Duodenal mucosa (tissue), 2 donors: ENCODE results near the gene ASIC3.
A peak's percentile ranks its signal among the peaks of the same experiment; 100 is the strongest.
"Not testable (repeated sequence)": the region's sequence is repeated elsewhere in the genome, so short reads cannot be mapped to it uniquely, and the experiment has no call there.

ENCODE experiments used
- H3K27ac ChIP-seq: one replicate; pipeline ENCODE4 v1.7.0; 2013; ENCODE audit warnings: low read depth, low read length
- H3K27me3 ChIP-seq, 2 donors: one replicate each; pipeline ENCODE4 v1.7.0; 2013; ENCODE audit warnings: low read length in 2 of 2, control low read depth in 1 of 2; ENCODE audit not compliant: insufficient read depth in 2 of 2, control insufficient read depth in 1 of 2
- H3K36me3 ChIP-seq, 2 donors: one replicate each; pipeline ENCODE4 v1.7.0; 2013; ENCODE audit warnings: low read length in 2 of 2, control low read depth in 1 of 2; ENCODE audit not compliant: insufficient read depth in 2 of 2, control insufficient read depth in 1 of 2
- H3K4me1 ChIP-seq, 2 donors: one replicate each; pipeline ENCODE4 v1.7.0; 2013; ENCODE audit warnings: low read length in 2 of 2, control low read depth in 1 of 2; ENCODE audit not compliant: insufficient read depth in 2 of 2, control insufficient read depth in 1 of 2
- H3K4me3 ChIP-seq, 2 donors: one replicate each; pipeline ENCODE4 v1.7.0; 2013; ENCODE audit warnings: low read length in 2 of 2, low read depth in 1 of 2
- H3K9ac ChIP-seq, 2 donors: one replicate each; pipeline ENCODE4 v1.7.0; 2013; ENCODE audit warnings: low read length in 2 of 2, low read depth in 1 of 2
- H3K9me3 ChIP-seq, 2 donors: one replicate each; pipeline ENCODE4 v1.7.0; 2013; ENCODE audit warnings: low read length in 2 of 2, control low read depth in 1 of 2; ENCODE audit not compliant: control insufficient read depth in 1 of 2

Gene ASIC3

DNA sequence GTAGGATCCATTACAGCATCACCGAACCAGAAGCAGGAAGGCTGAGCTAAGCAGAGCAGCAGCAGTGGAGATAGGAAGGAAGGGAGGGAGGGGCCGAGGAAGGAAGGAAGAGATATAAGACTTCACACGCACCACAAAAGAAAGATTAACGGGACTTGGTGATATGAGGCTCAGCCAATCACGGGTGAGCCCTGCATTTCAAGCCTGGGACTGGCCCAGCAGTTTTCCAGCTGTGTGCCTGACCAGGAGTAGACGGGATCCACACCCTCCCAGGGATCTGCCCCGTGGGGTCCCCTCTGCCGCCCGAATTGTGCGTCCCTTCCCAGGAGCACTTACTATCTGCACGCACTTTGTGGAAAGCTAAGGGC is 40.2 kb upstream of the ASIC3 start:
- Histone ChIP-seq H3K9me3 (no peaks in the 10 kb centered on the region), H3K27ac (no peak overlapping the region), H3K4me3 (peak overlapping the region; percentile 66 to 74), H3K36me3 (no peaks in the 10 kb centered on the region), H3K4me1 (peaks cover 21 to 23% of the 10 kb centered on the region in 2 donors), H3K9ac (peak overlapping the region in 1 of 2 donors; percentile 9), H3K27me3 (no peaks in the 10 kb centered on the region)

DNA sequence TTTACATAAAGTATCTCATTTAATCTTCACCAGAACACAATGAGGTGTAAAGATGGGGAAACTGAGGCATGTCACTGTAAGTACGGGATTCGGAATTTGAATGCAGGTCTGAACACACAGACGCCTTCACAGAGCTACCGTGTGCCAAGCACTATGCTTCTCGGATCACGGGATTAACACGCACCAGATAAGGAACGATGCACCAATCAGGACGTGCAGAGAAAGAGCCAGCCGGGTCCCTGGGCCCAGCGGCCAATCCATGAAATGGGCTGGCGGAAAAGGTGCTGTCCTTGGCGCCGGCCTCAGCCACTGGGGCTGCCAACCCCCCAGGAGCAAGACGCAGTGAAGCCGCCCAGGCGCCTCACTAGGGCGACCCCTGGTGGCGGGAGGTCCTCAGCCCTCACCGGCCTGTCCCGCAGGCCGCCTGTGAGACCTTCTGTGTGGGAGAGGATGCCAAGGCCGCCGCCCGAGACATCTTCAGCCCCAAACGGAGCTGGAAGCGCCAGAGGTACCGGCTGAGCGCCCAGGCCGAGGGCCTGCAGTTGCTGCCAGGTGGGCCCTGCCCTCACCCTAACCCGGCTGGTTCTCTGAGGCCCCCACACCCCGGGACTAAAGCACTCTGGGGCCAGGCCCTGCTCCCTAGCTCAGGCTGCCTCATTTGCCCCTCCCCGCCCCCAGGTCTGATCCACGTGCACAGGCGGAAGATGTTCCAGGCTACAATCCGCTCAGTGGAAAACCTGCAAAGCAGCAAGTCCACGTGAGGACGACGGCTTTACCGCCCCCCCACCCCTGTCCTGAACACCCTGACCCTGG is 39.6 kb upstream of the ASIC3 start:
- H3K9me3 ChIP-seq = no peaks in the 10 kb centered on the region
- no peaks in the 10 kb centered on the region for H3K36me3 ChIP-seq
- no peak overlapping the region for H3K27ac ChIP-seq
- peaks cover 25% of the 10 kb centered on the region in 2 donors for H3K4me1 ChIP-seq
- H3K4me3 ChIP-seq = peak overlapping the region; percentile 66 to 74
- peak overlapping the region; percentile 9 to 15 for H3K9ac ChIP-seq
- H3K27me3 ChIP-seq = no peaks in the 10 kb centered on the region

DNA sequence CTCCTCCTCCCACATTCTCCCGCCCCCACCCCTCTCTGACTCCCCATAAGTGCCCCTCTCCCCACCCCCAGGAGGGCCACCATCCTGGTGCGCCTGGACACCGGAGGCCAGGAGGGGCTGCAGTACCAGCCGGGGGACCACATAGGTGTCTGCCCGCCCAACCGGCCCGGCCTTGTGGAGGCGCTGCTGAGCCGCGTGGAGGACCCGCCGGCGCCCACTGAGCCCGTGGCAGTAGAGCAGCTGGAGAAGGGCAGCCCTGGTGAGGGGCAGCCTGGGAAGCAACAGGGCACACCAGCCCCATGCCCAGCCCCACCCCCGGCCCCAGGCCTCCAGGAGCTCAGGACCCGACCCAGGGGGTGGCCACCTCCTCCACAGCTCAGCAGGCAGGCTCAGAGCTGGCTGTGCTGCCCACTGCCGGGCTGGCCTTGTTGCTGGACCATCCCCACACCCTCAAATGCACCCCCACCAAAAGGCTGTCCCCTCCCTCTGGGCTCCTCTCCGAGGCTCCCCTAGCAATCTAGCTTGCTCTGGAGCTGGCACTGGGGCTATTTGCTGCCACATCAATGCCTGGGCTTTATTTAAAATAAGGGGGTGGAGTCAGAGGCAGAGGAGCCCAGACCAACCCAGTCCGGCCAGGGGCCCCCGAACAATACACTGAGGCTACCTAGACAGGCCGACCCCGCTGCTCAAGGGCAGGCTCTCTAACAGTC is 38.8 kb upstream of the ASIC3 start:
- no peak overlapping the region for H3K27ac ChIP-seq
- peaks cover 25 to 31% of the 10 kb centered on the region in 2 donors for H3K4me1 ChIP-seq
- no peaks in the 10 kb centered on the region for H3K9me3 ChIP-seq
- no peaks in the 10 kb centered on the region for H3K36me3 ChIP-seq
- H3K27me3 ChIP-seq = no peaks in the 10 kb centered on the region
- H3K4me3 ChIP-seq = no peak overlapping the region
- no peak overlapping the region for H3K9ac ChIP-seq

DNA sequence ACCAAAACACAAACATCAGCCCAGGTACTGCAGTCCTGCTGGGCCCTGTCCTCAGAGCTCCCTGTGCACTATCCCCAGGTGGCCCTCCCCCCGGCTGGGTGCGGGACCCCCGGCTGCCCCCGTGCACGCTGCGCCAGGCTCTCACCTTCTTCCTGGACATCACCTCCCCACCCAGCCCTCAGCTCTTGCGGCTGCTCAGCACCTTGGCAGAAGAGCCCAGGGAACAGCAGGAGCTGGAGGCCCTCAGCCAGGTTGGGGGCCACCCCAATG is 38.4 kb upstream of the ASIC3 start:
- Histone ChIP-seq H3K9ac (no peak overlapping the region), H3K27ac (no peak overlapping the region), H3K27me3 (no peaks in the 10 kb centered on the region), H3K36me3 (no peaks in the 10 kb centered on the region), H3K4me3 (no peak overlapping the region), H3K9me3 (no peaks in the 10 kb centered on the region), H3K4me1 (peaks cover 25 to 31% of the 10 kb centered on the region in 2 donors)

DNA sequence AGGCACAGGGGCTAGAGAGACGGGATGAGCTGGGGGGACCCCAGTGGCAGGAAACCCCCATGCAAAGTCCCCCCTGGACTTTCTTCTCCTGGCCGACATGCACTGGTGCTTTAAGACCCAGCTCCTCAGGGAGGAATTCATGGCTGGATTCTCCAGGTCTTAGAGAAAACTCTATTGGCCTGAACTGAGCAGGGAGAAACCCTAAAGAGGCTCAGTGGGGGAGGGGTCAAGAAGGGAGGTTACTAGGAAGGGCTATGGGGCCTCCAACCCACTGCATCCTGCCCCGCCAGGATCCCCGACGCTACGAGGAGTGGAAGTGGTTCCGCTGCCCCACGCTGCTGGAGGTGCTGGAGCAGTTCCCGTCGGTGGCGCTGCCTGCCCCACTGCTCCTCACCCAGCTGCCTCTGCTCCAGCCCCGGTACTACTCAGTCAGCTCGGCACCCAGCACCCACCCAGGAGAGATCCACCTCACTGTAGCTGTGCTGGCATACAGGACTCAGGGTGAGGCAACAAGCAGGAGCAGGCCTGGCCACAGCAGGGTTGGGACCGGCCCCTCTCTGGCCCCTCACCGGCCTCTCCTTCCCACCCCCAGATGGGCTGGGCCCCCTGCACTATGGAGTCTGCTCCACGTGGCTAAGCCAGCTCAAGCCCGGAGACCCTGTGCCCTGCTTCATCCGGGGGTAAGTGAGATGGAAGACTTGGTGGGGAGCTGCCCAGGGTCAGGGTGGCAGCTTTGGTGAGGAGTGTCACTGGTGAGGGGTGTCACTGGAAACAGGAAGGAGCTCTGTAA is 37.8 kb upstream of the ASIC3 start:
- Histone ChIP-seq H3K4me1 (peaks cover 25 to 31% of the 10 kb centered on the region in 2 donors), H3K27ac (no peak overlapping the region), H3K27me3 (no peaks in the 10 kb centered on the region), H3K9me3 (no peaks in the 10 kb centered on the region), H3K4me3 (no peak overlapping the region), H3K9ac (no peak overlapping the region), H3K36me3 (no peaks in the 10 kb centered on the region)

DNA sequence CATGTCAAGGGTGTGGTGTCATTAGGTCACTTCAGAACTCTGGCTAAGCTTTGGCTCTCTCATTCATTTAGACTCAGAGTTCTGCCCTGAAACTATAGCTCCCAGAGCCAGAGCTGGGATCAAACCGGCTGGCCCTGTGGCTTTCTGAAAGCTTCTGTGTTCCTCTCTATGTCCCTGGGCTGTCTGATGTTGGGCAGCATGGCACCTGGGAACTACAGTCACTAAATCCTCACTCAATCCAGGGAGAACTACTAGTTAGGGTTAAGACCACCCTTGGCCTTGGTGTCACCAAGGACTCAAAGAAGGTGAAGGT is 37.3 kb upstream of the ASIC3 start:
- no peaks in the 10 kb centered on the region for H3K36me3 ChIP-seq
- no peak overlapping the region for H3K9ac ChIP-seq
- no peaks in the 10 kb centered on the region for H3K27me3 ChIP-seq
- no peaks in the 10 kb centered on the region for H3K9me3 ChIP-seq
- peaks cover 25 to 31% of the 10 kb centered on the region in 2 donors for H3K4me1 ChIP-seq
- H3K4me3 ChIP-seq = no peak overlapping the region
- no peak overlapping the region for H3K27ac ChIP-seq

DNA sequence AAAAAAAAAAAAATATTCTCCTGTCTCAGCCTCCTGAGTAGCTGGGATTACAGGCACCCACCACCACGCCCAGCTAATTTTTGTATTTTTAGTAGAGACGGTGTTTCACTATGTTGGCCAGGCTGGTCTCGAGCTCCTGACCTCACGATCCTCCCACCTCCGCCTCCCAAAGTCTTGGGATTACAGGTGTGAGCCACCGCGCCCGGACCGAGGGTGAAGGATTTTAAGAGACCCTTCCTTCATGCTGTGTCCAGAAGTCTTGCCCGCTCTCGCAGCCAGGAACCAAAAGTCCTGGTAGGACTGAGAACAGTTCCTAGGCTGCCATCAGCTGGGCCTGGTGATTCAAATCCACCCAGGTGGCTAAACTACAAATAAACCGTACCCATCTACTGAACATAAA is 36.7 kb upstream of the ASIC3 start:
- not testable (repeated sequence) for H3K27ac ChIP-seq

DNA sequence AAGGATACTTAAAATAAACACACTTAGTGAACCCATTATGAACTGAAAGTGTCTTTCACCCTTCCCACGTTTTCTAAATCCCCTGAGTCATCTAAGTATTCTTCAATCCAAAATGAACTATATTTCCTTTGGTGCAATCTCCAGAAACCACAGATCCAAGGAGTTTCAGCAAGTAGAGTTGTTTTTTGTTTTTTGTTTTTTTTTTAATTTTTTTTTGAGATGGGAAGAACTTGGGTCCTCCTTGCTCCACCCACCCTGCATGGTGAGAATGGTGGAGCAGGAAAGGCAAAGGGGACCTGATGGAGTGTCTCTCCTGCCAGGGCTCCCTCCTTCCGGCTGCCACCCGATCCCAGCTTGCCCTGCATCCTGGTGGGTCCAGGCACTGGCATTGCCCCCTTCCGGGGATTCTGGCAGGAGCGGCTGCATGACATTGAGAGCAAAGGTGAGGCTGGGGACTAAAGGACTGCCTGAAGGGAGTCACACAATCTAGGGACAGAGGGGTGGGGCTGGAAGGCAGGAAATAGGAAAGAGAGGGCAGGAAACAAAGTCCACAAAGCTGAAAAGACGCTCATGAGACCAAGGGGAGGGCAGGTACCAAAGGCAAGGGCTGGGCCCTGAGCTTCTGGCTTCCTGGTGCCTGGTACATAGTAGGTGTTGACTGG is 36.2 kb upstream of the ASIC3 start:
- Histone ChIP-seq H3K36me3 (no peaks in the 10 kb centered on the region), H3K9ac (no peak overlapping the region), H3K9me3 (no peaks in the 10 kb centered on the region), H3K27ac (no peak overlapping the region), H3K4me1 (peaks cover 25 to 27% of the 10 kb centered on the region in 2 donors), H3K4me3 (no peak overlapping the region), H3K27me3 (no peaks in the 10 kb centered on the region)

More for the DNA sequence above, 36.7 kb upstream of the ASIC3 start:
- H3K4me1 ChIP-seq = peaks cover 25 to 31% of the 10 kb centered on the region in 2 donors
- not testable (repeated sequence) for H3K27me3 ChIP-seq, H3K9me3 ChIP-seq, H3K4me3 ChIP-seq, H3K36me3 ChIP-seq, H3K9ac ChIP-seq

DNA sequence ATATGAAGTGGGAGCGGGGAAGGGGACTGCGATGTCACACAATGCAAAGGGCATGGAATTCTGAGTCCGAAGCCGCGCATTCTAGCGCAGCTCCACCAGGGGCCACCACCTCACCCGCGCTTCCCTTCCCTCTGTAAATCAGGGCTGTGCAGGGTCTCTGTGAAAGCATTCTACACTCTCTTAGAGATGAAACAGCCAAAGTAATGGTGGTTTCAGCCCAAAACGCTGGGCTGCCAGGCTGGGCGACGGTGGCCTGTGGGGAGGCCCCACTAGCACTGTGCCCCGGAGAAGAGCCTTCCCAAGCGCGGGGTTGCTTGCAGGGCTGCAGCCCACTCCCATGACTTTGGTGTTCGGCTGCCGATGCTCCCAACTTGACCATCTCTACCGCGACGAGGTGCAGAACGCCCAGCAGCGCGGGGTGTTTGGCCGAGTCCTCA is 35.4 kb upstream of the ASIC3 start:
- peaks cover 0 to 2% of the 10 kb centered on the region in 2 donors for H3K27me3 ChIP-seq
- peaks cover 22 to 32% of the 10 kb centered on the region in 2 donors for H3K4me1 ChIP-seq
- no peak overlapping the region for H3K9ac ChIP-seq
- H3K36me3 ChIP-seq = no peaks in the 10 kb centered on the region
- no peaks in the 10 kb centered on the region for H3K9me3 ChIP-seq
- no peak overlapping the region for H3K27ac ChIP-seq
- no peak overlapping the region for H3K4me3 ChIP-seq

DNA sequence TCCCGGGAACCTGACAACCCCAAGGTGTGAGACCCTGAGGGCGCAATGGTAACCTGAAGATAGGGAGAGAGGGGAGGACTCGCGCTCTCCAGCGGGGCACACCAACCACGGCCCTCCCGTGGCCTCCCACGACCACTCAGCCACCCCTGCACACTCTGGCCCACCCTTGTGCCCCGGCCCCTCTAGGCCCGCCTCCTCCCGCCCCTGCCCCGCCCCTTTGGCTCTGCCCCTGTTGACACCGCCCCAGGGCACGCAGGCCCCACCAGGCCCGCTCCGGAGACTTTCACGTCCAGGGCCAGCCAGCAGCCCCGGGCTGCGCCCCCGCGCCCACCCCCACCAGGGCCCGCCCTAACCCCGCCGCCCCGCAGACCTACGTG is 35.0 kb upstream of the ASIC3 start:
- Histone ChIP-seq H3K36me3 (no peaks in the 10 kb centered on the region), H3K27ac (no peak overlapping the region), H3K27me3 (peaks cover 2 to 6% of the 10 kb centered on the region in 2 donors), H3K9ac (no peak overlapping the region), H3K9me3 (no peaks in the 10 kb centered on the region), H3K4me1 (peaks cover 22 to 36% of the 10 kb centered on the region in 2 donors), H3K4me3 (peak overlapping the region; percentile 45 to 64)
